C4-2B (cell line): Measurements from ENCODE around the gene HRG.
"Not testable (repeated sequence)": the region's sequence is repeated elsewhere in the genome, so short reads cannot be mapped to it uniquely, and the experiment has no call there.

Source experiments
- H3K27ac ChIP-seq: fragments of 450-650 bp; 2 replicates; pipeline ENCODE4 v1.5.1; 2017
- CTCF ChIP-seq: fragments of 450-650 bp; conservative IDR thresholded peaks from 2 replicates; pipeline ENCODE4 v1.5.1; 2017; ENCODE audit warnings: mild to moderate bottlenecking
- ZFX ChIP-seq: fragments of 450-650 bp; IDR thresholded peaks from 2 replicates; pipeline ENCODE4 v1.6.1; 2017

HRG gene

GRCh38 chr3:186682812-186683211 is 17.0 kb downstream of the HRG start:
- no peak for TF ChIP-seq CTCF
- no peak for TF ChIP-seq ZFX
- no peak overlapping the region for H3K27ac ChIP-seq

GRCh38 chr3:186683979-186684378 is 18.2 kb downstream of the HRG start:
- no peak overlapping the region for H3K27ac ChIP-seq
- no peak for TF ChIP-seq CTCF
- TF ChIP-seq ZFX, result no peak

GRCh38 chr3:186686475-186686874 is 20.7 kb downstream of the HRG start:
- H3K27ac ChIP-seq, result not testable (repeated sequence)

GRCh38 chr3:186687120-186687651 is 21.4 kb downstream of the HRG start:
- H3K27ac ChIP-seq, result no peak overlapping the region
- TF ChIP-seq ZFX (no peak), CTCF (no peak)

GRCh38 chr3:186690304-186690703 is 24.5 kb downstream of the HRG start:
- not testable (repeated sequence) for H3K27ac ChIP-seq

GRCh38 chr3:186691676-186692075 is 25.9 kb downstream of the HRG start:
- TF ChIP-seq ZFX (no peak), CTCF (no peak)
- H3K27ac ChIP-seq, result no peak overlapping the region

GRCh38 chr3:186693843-186694242 is 28.0 kb downstream of the HRG start:
- H3K27ac ChIP-seq, result no peak overlapping the region

GRCh38 chr3:186694288-186695032 is 28.6 kb downstream of the HRG start:
- H3K27ac ChIP-seq, result no peak overlapping the region
- no peak for TF ChIP-seq ZFX
- TF ChIP-seq CTCF, result no peak

More at GRCh38 chr3:186693843-186694242, 28.0 kb downstream of the HRG start:
- TF ChIP-seq CTCF, result no peak
- no peak for TF ChIP-seq ZFX
